Measurements from ENCODE around the gene PLAU. TPM values are rescaled to one million over a fixed set of nuclear protein-coding genes. Genes with fewer than 3 reads are reported as not detected.

PLAU gene
- total and polyA plus RNA-seq, 9 of the 15 experiments (the other 6 are each of a cell fraction or from before 2014, with no cell fraction given) = 2.1 to 16.9 (median 3.3) TPM

DNA sequence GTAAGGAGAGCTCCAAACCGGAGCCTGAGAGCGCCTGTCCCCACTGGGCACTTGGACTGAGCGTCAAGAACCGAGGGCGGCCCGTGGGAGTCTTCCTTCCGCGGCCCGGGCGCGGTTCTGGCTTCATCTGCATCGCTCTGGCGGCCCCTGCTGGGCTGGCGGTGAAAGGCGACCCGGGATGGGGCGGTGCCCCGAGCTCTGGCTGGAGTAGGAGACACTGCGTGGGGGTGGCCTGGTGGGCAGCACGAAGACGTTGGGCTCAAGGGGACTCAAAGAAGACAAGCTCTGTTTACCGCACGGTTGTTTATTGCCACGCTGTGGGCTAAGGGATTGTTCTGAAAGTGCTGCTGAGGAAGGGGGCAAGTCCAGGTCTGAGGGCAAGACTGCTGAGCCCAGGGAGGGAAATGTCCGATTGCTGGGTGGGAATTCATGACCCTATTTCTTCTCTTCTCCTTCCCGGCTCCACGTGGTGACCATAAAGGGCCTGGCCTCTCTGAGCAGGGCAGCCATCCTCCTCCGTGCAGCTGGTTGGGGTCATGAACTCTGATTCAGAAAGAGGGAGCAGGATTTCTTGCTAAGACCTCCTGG is 29.8 kb downstream of the PLAU start (continued):
- TF ChIP-seq CBFA2T3 (IDR thresholded peaks at IDR 0.05) (0 out of 2 replicates have a peak, but pooled peaks have one; percentile 5), NFIC (IDR thresholded peaks at IDR 0.05) (peak; percentile 45), MYNN (IDR thresholded peaks at IDR 0.05) (peak; percentile 89), MYNN (CRISPR knock-in tag; IDR thresholded peaks at IDR 0.05) (no peak), ZNF766 (CRISPR knock-in tag; conservative IDR thresholded peaks at IDR 0.05) (no peak), SMARCE1 (IDR thresholded peaks at IDR 0.05) (peak; percentile 59; the same call in 1 of the 2 replicates), NKRF (IDR thresholded peaks at IDR 0.05; ENCODE audit: borderline replicate concordance) (no peak), PTTG1 (tag; IDR thresholded peaks at IDR 0.05; ENCODE audit: low read depth) (no peak), CXXC5 (CRISPR knock-in tag; IDR thresholded peaks at IDR 0.05) (peak; percentile 87), BRD9 (IDR thresholded peaks at IDR 0.05; ENCODE audit: low read depth, partially characterized antibody) (peak; percentile 98), CAMTA2 (CRISPR knock-in tag; conservative IDR thresholded peaks at IDR 0.05) (no peak), ZBTB8A (IDR thresholded peaks at IDR 0.05; ENCODE audit: partially characterized antibody) (no peak), CREB1 (IDR thresholded peaks at IDR 0.05) (0 out of 2 replicates have a peak, but pooled peaks have one; percentile 22), CREB1 (CRISPR knock-in tag; IDR thresholded peaks at IDR 0.05) (peak; percentile 55; the same call in 1 of the 2 replicates), ELF1 (tag; IDR thresholded peaks at IDR 0.05) (no peak), SMARCA5 (IDR thresholded peaks at IDR 0.05) (peak; percentile 29; the same call in 1 of the 2 replicates)
- TF ChIP-seq, protein P1, sequence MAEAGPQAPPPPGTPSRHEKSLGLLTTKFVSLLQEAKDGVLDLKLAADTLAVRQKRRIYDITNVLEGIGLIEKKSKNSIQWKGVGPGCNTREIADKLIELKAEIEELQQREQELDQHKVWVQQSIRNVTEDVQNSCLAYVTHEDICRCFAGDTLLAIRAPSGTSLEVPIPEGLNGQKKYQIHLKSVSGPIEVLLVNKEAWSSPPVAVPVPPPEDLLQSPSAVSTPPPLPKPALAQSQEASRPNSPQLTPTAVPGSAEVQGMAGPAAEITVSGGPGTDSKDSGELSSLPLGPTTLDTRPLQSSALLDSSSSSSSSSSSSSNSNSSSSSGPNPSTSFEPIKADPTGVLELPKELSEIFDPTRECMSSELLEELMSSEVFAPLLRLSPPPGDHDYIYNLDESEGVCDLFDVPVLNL (CRISPR knock-in tag; IDR thresholded peaks at IDR 0.05; ENCODE audit: low read depth) = no peak
- TF ChIP-seq, protein P2, sequence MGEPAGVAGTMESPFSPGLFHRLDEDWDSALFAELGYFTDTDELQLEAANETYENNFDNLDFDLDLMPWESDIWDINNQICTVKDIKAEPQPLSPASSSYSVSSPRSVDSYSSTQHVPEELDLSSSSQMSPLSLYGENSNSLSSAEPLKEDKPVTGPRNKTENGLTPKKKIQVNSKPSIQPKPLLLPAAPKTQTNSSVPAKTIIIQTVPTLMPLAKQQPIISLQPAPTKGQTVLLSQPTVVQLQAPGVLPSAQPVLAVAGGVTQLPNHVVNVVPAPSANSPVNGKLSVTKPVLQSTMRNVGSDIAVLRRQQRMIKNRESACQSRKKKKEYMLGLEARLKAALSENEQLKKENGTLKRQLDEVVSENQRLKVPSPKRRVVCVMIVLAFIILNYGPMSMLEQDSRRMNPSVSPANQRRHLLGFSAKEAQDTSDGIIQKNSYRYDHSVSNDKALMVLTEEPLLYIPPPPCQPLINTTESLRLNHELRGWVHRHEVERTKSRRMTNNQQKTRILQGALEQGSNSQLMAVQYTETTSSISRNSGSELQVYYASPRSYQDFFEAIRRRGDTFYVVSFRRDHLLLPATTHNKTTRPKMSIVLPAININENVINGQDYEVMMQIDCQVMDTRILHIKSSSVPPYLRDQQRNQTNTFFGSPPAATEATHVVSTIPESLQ (CRISPR knock-in tag; IDR thresholded peaks at IDR 0.05) = 0 out of 2 replicates have a peak, but pooled peaks have one; percentile 73
- TF ChIP-seq, protein P3, sequence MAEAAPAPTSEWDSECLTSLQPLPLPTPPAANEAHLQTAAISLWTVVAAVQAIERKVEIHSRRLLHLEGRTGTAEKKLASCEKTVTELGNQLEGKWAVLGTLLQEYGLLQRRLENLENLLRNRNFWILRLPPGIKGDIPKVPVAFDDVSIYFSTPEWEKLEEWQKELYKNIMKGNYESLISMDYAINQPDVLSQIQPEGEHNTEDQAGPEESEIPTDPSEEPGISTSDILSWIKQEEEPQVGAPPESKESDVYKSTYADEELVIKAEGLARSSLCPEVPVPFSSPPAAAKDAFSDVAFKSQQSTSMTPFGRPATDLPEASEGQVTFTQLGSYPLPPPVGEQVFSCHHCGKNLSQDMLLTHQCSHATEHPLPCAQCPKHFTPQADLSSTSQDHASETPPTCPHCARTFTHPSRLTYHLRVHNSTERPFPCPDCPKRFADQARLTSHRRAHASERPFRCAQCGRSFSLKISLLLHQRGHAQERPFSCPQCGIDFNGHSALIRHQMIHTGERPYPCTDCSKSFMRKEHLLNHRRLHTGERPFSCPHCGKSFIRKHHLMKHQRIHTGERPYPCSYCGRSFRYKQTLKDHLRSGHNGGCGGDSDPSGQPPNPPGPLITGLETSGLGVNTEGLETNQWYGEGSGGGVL (CRISPR knock-in tag; IDR thresholded peaks at IDR 0.05) = no peak
- TF ChIP-seq, protein P4, sequence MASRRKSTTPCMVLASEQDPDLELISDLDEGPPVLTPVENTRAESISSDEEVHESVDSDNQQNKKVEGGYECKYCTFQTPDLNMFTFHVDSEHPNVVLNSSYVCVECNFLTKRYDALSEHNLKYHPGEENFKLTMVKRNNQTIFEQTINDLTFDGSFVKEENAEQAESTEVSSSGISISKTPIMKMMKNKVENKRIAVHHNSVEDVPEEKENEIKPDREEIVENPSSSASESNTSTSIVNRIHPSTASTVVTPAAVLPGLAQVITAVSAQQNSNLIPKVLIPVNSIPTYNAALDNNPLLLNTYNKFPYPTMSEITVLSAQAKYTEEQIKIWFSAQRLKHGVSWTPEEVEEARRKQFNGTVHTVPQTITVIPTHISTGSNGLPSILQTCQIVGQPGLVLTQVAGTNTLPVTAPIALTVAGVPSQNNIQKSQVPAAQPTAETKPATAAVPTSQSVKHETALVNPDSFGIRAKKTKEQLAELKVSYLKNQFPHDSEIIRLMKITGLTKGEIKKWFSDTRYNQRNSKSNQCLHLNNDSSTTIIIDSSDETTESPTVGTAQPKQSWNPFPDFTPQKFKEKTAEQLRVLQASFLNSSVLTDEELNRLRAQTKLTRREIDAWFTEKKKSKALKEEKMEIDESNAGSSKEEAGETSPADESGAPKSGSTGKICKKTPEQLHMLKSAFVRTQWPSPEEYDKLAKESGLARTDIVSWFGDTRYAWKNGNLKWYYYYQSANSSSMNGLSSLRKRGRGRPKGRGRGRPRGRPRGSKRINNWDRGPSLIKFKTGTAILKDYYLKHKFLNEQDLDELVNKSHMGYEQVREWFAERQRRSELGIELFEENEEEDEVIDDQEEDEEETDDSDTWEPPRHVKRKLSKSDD (conservative IDR thresholded peaks at IDR 0.05; ENCODE audit: low read length) = no peak

Data from K562 (cell line).